Fibroblast of pulmonary artery (primary cell): ENCODE data around the gene CAMTA1.
A peak's percentile ranks its signal among the peaks of the same experiment; 100 is the strongest.

Experiments used
- DNase-seq: peaks from one replicate; pipeline ENCODE4 v3.0.0-alpha.2; 2010; ENCODE audit warnings: low read depth
- H3K4me3 ChIP-seq: replicated peaks from 2 replicates; pipeline ENCODE4 v1.5.1; 2011; ENCODE audit warnings: low read depth, mild to moderate bottlenecking, control low read depth, low read length, moderate library complexity
- TF ChIP-seq, protein P1 (sequence below): IDR thresholded peaks from 2 replicates; pipeline ENCODE4 v1.5.1; 2011; ENCODE audit warnings: mild to moderate bottlenecking, control low read depth, low read length, inconsistent platforms; ENCODE audit errors: missing control alignments

CAMTA1 gene

DNA sequence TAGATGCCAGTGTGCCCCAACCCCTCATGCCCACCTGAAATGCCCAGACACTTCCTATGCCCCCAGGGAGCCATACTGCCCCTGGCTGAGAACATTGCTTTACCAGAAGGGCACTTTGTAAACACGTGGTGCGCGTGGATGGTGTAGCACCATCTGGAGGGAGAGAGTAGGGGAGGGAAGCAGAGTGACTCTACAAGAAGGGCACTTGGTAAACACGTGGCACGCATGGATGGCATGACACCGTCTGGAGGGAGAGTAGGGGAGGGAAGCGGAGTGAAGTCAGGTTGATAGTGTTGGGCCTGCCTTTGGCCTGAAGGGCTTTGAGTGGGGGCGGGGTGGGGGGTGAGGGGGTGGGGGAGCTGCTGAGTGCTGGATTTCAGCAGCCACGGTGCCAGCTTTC lies 661.8 kb downstream of the CAMTA1 start:
- TF ChIP-seq, protein P1, sequence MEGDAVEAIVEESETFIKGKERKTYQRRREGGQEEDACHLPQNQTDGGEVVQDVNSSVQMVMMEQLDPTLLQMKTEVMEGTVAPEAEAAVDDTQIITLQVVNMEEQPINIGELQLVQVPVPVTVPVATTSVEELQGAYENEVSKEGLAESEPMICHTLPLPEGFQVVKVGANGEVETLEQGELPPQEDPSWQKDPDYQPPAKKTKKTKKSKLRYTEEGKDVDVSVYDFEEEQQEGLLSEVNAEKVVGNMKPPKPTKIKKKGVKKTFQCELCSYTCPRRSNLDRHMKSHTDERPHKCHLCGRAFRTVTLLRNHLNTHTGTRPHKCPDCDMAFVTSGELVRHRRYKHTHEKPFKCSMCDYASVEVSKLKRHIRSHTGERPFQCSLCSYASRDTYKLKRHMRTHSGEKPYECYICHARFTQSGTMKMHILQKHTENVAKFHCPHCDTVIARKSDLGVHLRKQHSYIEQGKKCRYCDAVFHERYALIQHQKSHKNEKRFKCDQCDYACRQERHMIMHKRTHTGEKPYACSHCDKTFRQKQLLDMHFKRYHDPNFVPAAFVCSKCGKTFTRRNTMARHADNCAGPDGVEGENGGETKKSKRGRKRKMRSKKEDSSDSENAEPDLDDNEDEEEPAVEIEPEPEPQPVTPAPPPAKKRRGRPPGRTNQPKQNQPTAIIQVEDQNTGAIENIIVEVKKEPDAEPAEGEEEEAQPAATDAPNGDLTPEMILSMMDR, result no peak
- H3K4me3 ChIP-seq, result no peak overlapping the region
- no peak for DNase-seq

DNA sequence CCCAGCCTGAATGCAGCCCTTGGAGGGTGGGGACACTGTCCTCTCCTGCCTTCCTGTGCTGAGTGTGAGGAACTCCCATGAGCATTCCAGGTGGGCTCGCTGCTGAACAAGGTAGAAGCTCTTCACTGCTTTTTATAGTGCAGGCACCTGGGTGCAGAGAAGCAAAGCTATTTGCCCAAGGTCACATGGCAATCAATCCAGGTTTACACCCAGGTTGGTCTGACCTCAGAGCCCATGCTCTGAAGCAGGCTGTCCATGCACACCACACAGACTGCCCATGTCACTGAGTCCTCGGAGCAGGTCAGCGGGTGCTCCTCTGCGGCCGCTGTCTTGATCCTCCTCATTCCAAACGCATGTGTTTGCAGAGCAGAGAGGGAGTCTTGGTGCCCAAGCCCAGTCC lies 662.5 kb downstream of the CAMTA1 start:
- TF ChIP-seq, protein P1, result no peak
- DNase-seq, result no peak
- H3K4me3 ChIP-seq, result no peak overlapping the region

DNA sequence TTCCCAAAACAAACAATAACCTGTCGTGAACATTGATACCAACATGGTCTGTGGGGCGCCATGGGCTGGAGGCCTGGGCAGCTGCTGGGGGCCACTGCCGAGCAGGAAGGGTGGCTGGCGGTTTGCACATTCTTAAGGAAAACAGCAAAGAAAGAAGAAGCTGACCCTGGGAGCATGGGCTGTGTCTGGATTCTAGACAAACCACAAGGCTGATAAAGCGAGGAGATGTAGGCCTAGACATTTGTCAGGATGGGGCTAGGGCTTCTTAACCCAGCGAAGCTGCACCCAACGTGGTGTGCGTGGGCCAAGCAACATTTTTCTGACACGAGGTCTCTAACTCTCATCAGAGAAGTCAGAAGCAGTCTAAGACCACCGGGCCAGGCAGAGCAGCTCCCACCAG lies 663.7 kb downstream of the CAMTA1 start:
- no peak for DNase-seq
- no peak overlapping the region for H3K4me3 ChIP-seq
- TF ChIP-seq, protein P1, result no peak

DNA sequence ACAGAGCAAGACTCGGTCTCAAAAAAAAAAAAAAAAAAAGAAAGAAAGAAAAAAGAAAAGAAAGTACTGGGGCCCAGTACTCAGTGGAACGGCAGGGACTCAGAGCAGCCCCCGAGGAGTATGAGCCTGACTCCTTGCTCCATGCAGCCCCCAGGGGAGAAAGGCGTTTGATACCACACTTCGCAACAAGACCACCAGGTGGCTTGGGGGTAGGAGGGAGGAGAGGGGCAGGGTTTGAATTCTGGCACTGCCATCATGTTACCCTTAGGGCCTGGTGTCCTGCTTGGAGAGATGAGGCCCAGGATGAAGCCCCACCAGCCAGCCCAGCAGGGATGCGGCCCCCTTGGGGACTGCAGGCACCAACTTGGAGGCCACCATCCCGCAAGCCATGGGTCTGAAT lies 664.5 kb downstream of the CAMTA1 start:
- no peak for DNase-seq
- H3K4me3 ChIP-seq, result no peak overlapping the region
- TF ChIP-seq, protein P1, result no peak

DNA sequence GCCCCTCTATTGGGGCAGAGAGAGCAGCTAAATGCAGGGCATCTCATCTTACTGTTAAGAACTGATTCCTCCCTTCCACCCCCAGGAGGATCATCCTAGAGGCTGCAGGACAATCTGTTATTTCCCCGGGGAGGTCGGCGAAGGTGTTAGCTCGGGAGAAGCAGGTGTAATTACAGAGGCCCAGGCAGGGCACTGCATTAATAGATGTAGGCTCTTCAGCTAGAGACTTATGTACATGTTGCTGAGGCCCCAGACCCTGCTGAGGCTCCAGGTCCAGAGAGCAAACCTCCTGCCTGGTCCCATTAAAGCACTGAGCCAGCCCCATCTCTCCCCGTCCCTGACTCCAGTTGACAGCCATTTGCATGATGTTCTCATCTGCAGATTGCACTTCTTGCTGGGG lies 665.6 kb downstream of the CAMTA1 start:
- DNase-seq, result no peak
- TF ChIP-seq, protein P1, result no peak
- no peak overlapping the region for H3K4me3 ChIP-seq

DNA sequence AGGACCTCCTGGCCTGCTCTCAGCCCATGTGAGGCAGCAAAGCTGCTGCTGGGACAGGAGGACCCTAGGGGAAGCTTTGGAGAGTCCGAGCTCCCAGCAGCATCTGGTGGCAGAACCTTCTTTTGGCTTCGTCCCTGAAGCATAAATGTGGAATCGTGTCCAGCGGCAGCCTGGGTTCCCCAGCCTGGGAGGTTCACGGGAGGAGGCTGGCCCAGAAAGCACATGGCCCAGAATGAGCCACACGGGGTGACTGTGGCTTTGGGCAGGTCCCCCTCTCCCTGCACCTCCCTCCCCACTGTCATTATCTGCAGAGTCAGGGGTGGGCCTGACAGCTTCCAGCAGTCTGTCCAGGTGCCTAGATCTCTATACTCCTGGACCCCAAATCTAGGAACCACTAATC lies 667.8 kb downstream of the CAMTA1 start:
- H3K4me3 ChIP-seq, result no peak overlapping the region
- no peak for DNase-seq
- TF ChIP-seq, protein P1, result no peak

DNA sequence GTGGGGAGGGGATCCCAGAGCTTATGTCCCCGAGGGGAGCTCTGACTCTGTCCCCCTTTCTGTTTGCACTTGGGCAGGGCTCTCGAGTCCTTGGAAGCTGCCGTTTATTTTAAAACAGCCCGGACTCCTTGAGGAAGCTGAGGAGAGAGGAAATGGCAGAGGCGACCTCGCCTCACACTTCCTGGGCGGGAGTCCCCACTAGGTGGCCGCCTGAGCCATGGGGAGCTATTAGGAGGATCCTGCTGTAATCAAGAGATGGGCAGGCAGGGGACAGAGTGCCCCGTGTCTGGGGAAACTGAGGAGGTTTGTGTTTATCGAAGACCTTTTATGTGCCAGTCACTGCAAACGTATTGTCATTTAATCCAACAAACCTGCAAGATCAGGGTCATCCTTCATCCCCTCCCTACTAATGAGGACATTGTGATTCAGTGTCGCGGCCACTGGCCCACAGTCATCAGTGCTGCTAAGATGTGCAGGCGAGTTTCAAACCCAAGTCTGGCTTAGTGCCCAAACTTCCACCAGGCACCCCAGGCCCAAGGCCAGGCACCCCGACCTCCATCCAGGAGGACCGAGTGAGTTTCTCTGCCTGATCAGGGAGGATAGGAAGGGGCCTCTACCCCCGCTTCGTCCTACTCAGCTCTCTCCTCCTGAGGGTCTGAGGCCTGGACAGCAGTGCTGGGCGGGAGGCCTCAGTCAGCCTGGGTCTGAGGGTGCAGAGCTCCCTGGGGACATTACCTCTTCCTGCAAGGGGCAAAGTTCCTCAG lies 669.0 kb downstream of the CAMTA1 start:
- H3K4me3 ChIP-seq, result no peak overlapping the region
- DNase-seq, result peak; percentile 16
- TF ChIP-seq, protein P1, result peak; percentile 37
